IMR-90 (cell line): Measurements from ENCODE around the gene RPS15. TPM values are rescaled to one million over a fixed set of nuclear protein-coding genes. Genes with fewer than 3 reads are reported as not detected.

Experiments
- ATAC-seq: fragments of 200-7000 bp; cut with Tn5 transposase; 2 replicates; pipeline ENCODE4 v1.9.1; 2020; ENCODE audit warnings: low read depth, mild to moderate bottlenecking, moderate library complexity
- BruUV-seq: library from RNA; stranded (reverse); fragments of 400-500 nt; replicated peaks from 2 replicates; lab custom pipeline; 2021; lab: Mats Ljungman, UMichigan
- CTCF ChIA-PET: fragments of 300-600 bp; formaldehyde crosslinking; extraction: SDS; loops from one replicate; lab custom pipeline; 2021; ENCODE audit warnings: antibody characterized with exemption; lab: Yijun Ruan, JAX
- POLR2A ChIA-PET: fragments of 300-600 bp; sonication (Branson Sonifier 250); formaldehyde crosslinking; loops from one replicate; lab custom pipeline; 2022; ENCODE audit warnings: antibody characterized with exemption; ENCODE audit not compliant: unreplicated experiment; lab: Charles Lee
- DNase-seq: peaks from one replicate; pipeline ENCODE4 v3.0.0; 2013
- H2AFZ ChIP-seq: replicated peaks from 2 replicates; pipeline ENCODE3; 2013; ENCODE audit warnings: low read length, mild to moderate bottlenecking; ENCODE audit not compliant: poor library complexity
- H2AK5ac ChIP-seq: 2 replicates; pipeline ENCODE4 v1.6.1; 2013; ENCODE audit warnings: low read depth, low read length, inconsistent platforms
- H2AK9ac ChIP-seq: replicated peaks from 2 replicates; pipeline ENCODE3; 2013; ENCODE audit warnings: mild to moderate bottlenecking, low read depth, low read length, moderate library complexity; ENCODE audit not compliant: poor library complexity
- H2BK120ac ChIP-seq: 2 replicates; pipeline ENCODE4 v1.6.1; 2013; ENCODE audit warnings: low read depth, low read length, inconsistent platforms
- H2BK15ac ChIP-seq: 3 replicates; pipeline ENCODE4 v1.6.1; 2013; ENCODE audit warnings: low read depth, low read length, inconsistent platforms
- H2BK20ac ChIP-seq: 2 replicates; pipeline ENCODE4 v1.6.1; 2013; ENCODE audit warnings: low read depth, mild to moderate bottlenecking, inconsistent platforms, low read length, moderate library complexity
- H2BK5ac ChIP-seq: 2 replicates; pipeline ENCODE4 v1.6.1; 2013; ENCODE audit warnings: mild to moderate bottlenecking, low read depth, low read length, inconsistent platforms; ENCODE audit not compliant: poor library complexity, severe bottlenecking
- H3K14ac ChIP-seq: replicated peaks from 2 replicates; pipeline ENCODE4 v1.6.1; 2013; ENCODE audit warnings: low read depth, low read length, inconsistent platforms
- H3K18ac ChIP-seq: 2 replicates; pipeline ENCODE4 v1.6.1; 2013; ENCODE audit warnings: low read depth, low read length, control low read depth
- H3K23ac ChIP-seq: 2 replicates; pipeline ENCODE4 v1.6.1; 2013; ENCODE audit warnings: low read depth, low read length, inconsistent platforms
- H3K27ac ChIP-seq: 2 replicates; pipeline ENCODE4 v1.5.1; 2013; ENCODE audit warnings: mild to moderate bottlenecking, control low read depth, low read length; ENCODE audit not compliant: insufficient read depth
- H3K27me3 ChIP-seq: 2 replicates; pipeline ENCODE4 v1.6.1; 2013; ENCODE audit warnings: low read length; ENCODE audit not compliant: control insufficient read depth, insufficient read depth
- H3K36me3 ChIP-seq: 2 replicates; pipeline ENCODE4 v1.6.1; 2013; ENCODE audit warnings: low read length, mixed read lengths; ENCODE audit not compliant: control insufficient read depth, insufficient read depth
- H3K4ac ChIP-seq: 2 replicates; pipeline ENCODE4 v1.6.1; 2013; ENCODE audit warnings: low read depth, low read length, inconsistent platforms
- H3K4me1 ChIP-seq: 2 replicates; pipeline ENCODE4 v1.6.1; 2013; ENCODE audit warnings: low read length, mixed read lengths; ENCODE audit not compliant: control insufficient read depth, insufficient read depth
- H3K4me2 ChIP-seq: 2 replicates; pipeline ENCODE4 v1.6.1; 2013; ENCODE audit warnings: low read depth, mild to moderate bottlenecking, control low read depth, low read length, moderate library complexity
- H3K4me3 ChIP-seq: 2 replicates; pipeline ENCODE4 v1.5.1; 2013; ENCODE audit warnings: low read depth, mild to moderate bottlenecking, control low read depth, low read length, moderate library complexity; ENCODE audit not compliant: insufficient read depth
- H3K56ac ChIP-seq: 2 replicates; pipeline ENCODE4 v1.6.1; 2013; ENCODE audit warnings: low read length, inconsistent platforms; ENCODE audit not compliant: insufficient read depth; ENCODE audit errors: extremely low read depth
- H3K79me1 ChIP-seq, 2 experiments: 2 replicates each; pipeline ENCODE4 v1.6.1; 2013; ENCODE audit warnings: low read length in 2 of 2, inconsistent platforms in 1 of 2, low read depth in 1 of 2
- H3K9ac ChIP-seq: 2 replicates; pipeline ENCODE4 v1.6.1; 2013; ENCODE audit warnings: low read depth, low read length, control low read depth
- H3K9me1 ChIP-seq: 2 replicates; pipeline ENCODE4 v1.6.1; 2013; ENCODE audit warnings: low read length, inconsistent platforms; ENCODE audit not compliant: insufficient read depth
- H3K9me3 ChIP-seq: 2 replicates; pipeline ENCODE4 v1.6.1; 2013; ENCODE audit warnings: low read length; ENCODE audit not compliant: control insufficient read depth, insufficient read depth
- H4K20me1 ChIP-seq: 2 replicates; pipeline ENCODE4 v1.6.1; 2013; ENCODE audit warnings: low read length, inconsistent platforms; ENCODE audit not compliant: insufficient read depth
- H4K5ac ChIP-seq: 2 replicates; pipeline ENCODE4 v1.6.1; 2013; ENCODE audit warnings: mild to moderate bottlenecking, low read depth, low read length, control low read depth
- H4K8ac ChIP-seq, 2 experiments: 2 replicates each; pipeline ENCODE4 v1.6.1; 2013; ENCODE audit warnings: low read depth in 2 of 2, low read length in 2 of 2, control low read depth in 1 of 2, inconsistent platforms in 1 of 2
- H4K91ac ChIP-seq: 2 replicates; pipeline ENCODE4 v1.6.1; 2013; ENCODE audit warnings: low read depth, low read length, inconsistent platforms; ENCODE audit not compliant: insufficient read depth
- CHD1 ChIP-seq: IDR thresholded peaks from 2 replicates; pipeline ENCODE4 v1.6.1; 2012; ENCODE audit warnings: low read depth, low read length, improper control_type of control experiment
- CTCF ChIP-seq: conservative IDR thresholded peaks from 2 replicates; pipeline ENCODE4 v1.5.1; 2012; ENCODE audit warnings: mild to moderate bottlenecking, low read depth, low read length, improper control_type of control experiment
- ELK1 ChIP-seq: fragments of 150-350 bp; IDR thresholded peaks from 2 replicates; pipeline ENCODE4 v1.6.1; 2016; ENCODE audit warnings: low read depth, mild to moderate bottlenecking, low read length, moderate library complexity, borderline replicate concordance
- RFX5 ChIP-seq: IDR thresholded peaks from 2 replicates; pipeline ENCODE4 v1.8.0; 2012; ENCODE audit warnings: low read depth, mild to moderate bottlenecking, low read length, moderate library complexity
- USF2 ChIP-seq: fragments of 150-350 bp; IDR thresholded peaks from 2 replicates; pipeline ENCODE4 v1.6.1; 2017; ENCODE audit warnings: mild to moderate bottlenecking, antibody characterized with exemption, low read length, low read depth
- WGBS, 2 experiments: methylation state at CpG; one replicate each; pipeline versions ENCODE4 v1.1.5 to v1.1.7; 2013; ENCODE audit warnings: missing lambda C conversion rate in 2 of 2; ENCODE audit not compliant: insufficient read length in 1 of 2; ENCODE audit errors: extremely low coverage in 2 of 2; 5-methylcytosine and 5-hydroxymethylcytosine counted together
- dilution Hi-C: fragments of 300-500 bp; cut with HindIII; formaldehyde crosslinking; loops from one replicate; pipeline ENCODE4 v1.14.3; 2018; ENCODE audit warnings: low sequenced_read_pairs; ENCODE audit not compliant: unreplicated experiment
- in situ Hi-C: fragments of 300-500 bp; cut with MboI; formaldehyde crosslinking; loops from 3 replicates; pipeline ENCODE4 v1.14.3; 2019; ENCODE audit warnings: low sequenced_read_pairs, inconsistent platforms, mixed read lengths
- intact Hi-C: fragments of 100-400 bp; cut with micrococcal nuclease; formaldehyde crosslinking; loops from 2 replicates; pipeline ENCODE4 v1.10.0; 2022
- polyA plus RNA-seq, 3 experiments: library from polyadenylated mRNA; depleted of rRNA; stranded (reverse); fragments of >200 nt; gene quantifications; 2 replicates each; pipeline ENCODE4 v1.2.3, GENCODE V29; 2012; ENCODE audit warnings: low replicate concordance in 1 of 3
- total RNA-seq: library from RNA; depleted of rRNA; stranded (reverse); fragments of >200 nt; gene quantifications from 2 replicates; pipeline ENCODE4 v1.2.3, GENCODE V29; 2012

RPS15 gene
- total and polyA plus RNA-seq, 2 of the 4 experiments (the other 2 are of a cell fraction) = 1,179 to 1,855 TPM

- TF ChIP-seq RFX5 (no peak), CHD1 (no peak), USF2 (no peak), CTCF (no peak), ELK1 (no peak)
- H3K9me1 ChIP-seq = no peaks in the 10 kb centered on the region
- no peak overlapping the region for H3K23ac ChIP-seq
- no peaks in the 10 kb centered on the region for H3K9me3 ChIP-seq
- H3K4me2 ChIP-seq = no peak overlapping the region
- no peak overlapping the region for H4K91ac ChIP-seq
- no peak overlapping the region for H2AK5ac ChIP-seq
- H3K79me1 ChIP-seq = peaks cover 0 to 7% of the 10 kb centered on the region in 2 experiments; a peak in 2 of 4 replicates
- no peak overlapping the region for H2BK20ac ChIP-seq
- POLR2A ChIA-PET = no interaction called here
- no peak overlapping the region for H3K18ac ChIP-seq
- no peak for ATAC-seq
- no peak overlapping the region for H2BK120ac ChIP-seq
- H3K14ac ChIP-seq = no peak overlapping the region
- intact Hi-C loops = no loop called here
- no TSS peak for BruUV-seq
- no peak overlapping the region for H2BK5ac ChIP-seq
- WGBS, 2 experiments = 80% methylated on average over 1 of the region's 4 CpGs; no CpG with 5 or more reads in 1 of the 2 experiments
- no peak overlapping the region for H4K8ac ChIP-seq
- no peak overlapping the region for H3K4me3 ChIP-seq
- no peak overlapping the region for H3K4ac ChIP-seq
- H3K27ac ChIP-seq = no peak overlapping the region
- H2BK15ac ChIP-seq = no peak overlapping the region
- H3K56ac ChIP-seq = no peak overlapping the region
- H2AK9ac ChIP-seq = no peak overlapping the region
- no peak for DNase-seq
- peaks cover 3% of the 10 kb centered on the region for H3K36me3 ChIP-seq
- no peak overlapping the region for H4K5ac ChIP-seq
- H3K4me1 ChIP-seq = peaks cover 5% of the 10 kb centered on the region; the same call in 1 of the 2 replicates
- H4K20me1 ChIP-seq = peaks cover 51% of the 10 kb centered on the region
- in situ Hi-C loops = no loop called here
- no peak overlapping the region for H3K9ac ChIP-seq
- peaks cover 55% of the 10 kb centered on the region for H3K27me3 ChIP-seq
- dilution Hi-C loops = no loop called here
- H2AFZ ChIP-seq = no peak overlapping the region
- CTCF ChIA-PET = no interaction called here
Observed at GRCh38 chr19:1447504-1447903, 9.3 kb downstream of the RPS15 start.
